ENCODE measurements around the gene RIC1.
"Not testable (repeated sequence)": the region's sequence is repeated elsewhere in the genome, so short reads cannot be mapped to it uniquely, and the experiment has no call there.

RIC1 gene, protein sequence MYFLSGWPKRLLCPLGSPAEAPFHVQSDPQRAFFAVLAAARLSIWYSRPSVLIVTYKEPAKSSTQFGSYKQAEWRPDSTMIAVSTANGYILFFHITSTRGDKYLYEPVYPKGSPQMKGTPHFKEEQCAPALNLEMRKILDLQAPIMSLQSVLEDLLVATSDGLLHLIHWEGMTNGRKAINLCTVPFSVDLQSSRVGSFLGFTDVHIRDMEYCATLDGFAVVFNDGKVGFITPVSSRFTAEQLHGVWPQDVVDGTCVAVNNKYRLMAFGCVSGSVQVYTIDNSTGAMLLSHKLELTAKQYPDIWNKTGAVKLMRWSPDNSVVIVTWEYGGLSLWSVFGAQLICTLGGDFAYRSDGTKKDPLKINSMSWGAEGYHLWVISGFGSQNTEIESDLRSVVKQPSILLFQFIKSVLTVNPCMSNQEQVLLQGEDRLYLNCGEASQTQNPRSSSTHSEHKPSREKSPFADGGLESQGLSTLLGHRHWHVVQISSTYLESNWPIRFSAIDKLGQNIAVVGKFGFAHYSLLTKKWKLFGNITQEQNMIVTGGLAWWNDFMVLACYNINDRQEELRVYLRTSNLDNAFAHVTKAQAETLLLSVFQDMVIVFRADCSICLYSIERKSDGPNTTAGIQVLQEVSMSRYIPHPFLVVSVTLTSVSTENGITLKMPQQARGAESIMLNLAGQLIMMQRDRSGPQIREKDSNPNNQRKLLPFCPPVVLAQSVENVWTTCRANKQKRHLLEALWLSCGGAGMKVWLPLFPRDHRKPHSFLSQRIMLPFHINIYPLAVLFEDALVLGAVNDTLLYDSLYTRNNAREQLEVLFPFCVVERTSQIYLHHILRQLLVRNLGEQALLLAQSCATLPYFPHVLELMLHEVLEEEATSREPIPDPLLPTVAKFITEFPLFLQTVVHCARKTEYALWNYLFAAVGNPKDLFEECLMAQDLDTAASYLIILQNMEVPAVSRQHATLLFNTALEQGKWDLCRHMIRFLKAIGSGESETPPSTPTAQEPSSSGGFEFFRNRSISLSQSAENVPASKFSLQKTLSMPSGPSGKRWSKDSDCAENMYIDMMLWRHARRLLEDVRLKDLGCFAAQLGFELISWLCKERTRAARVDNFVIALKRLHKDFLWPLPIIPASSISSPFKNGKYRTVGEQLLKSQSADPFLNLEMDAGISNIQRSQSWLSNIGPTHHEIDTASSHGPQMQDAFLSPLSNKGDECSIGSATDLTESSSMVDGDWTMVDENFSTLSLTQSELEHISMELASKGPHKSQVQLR (N-terminal part only)

DNA sequence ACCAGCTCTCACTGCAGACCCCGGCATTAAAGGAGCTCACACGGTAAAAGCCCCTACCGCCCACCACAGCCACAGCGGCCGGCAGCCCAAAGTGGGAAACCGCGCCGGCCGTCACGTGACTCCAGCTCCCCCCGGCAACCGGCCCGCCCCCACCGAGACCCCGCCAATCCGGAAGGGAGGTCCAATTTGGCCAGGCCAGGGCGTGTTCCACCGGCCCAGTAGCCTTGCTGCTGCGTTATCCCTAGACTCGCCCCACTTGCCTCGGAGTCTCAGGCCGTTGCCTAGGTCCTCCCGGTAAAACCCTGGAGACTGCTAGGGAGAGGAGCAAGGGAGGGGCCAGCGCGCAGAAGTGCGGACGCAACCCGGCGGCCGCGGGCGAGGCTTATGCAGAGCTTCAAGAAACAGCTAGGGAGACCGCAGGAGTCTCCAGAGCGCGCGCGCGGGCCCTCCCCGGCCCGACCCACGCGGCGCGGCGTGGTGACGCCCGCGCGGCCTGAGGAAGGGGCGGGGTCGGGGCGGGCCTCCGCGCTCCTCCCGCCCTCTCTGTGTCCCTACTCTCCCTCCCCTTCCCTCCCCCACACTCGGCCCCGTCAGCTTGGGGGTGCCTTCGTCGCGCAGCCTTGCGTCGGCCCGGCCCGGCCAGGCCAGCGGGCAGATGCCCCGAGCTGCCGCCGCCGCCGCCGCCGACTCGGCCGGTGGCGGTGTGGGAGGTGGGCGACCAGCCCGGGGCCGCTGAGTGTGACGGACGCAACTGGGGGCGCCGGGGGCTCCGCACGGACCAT, at the start of gene RIC1:
Gene RIC1, plus strand, starts transcription at position 578 of the 782 bp plus-strand sequence. Its CDS starts 203 bp downstream, at position 781.
- FAIRE-seq: peak; percentile 23

DNA sequence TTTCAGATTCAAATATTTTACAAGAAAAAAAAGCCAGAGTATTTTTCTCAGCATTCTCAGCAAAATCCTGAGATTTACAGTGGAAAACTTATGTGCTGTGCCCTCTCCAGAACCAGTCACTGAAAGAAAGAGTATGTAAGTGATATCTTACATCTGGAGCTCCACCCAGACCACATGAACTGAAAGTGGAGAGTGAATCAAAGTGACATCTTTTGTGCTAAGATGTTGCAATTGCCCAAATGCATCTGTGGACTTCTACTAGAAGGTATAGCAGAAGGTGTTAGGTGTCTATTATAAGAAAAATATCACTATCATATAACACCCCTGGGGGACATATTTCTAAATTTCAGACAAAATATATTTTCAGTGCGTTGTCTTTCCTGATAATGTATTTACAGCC, 49.0 kb upstream of the RIC1 start:
- FAIRE-seq: no peak

DNA sequence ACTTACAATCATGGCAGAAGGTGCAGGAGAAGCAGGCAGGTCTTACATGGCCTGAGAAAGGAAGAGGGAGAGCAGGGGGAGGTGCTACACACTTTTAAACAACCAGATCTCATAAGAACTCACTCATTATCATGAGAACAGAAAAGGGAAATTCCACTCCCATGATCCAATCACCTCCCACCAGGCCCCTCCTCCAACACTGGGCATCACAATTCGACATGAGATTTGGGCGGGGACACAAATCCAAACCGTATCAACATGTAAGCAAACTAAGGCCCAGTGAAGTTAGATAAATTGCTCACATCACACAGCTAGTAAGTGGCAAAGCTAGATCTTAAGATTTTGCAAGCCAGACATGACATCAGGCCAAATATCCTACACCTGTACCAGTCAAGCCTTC, 48.3 kb upstream of the RIC1 start:
- FAIRE-seq: no peak

DNA sequence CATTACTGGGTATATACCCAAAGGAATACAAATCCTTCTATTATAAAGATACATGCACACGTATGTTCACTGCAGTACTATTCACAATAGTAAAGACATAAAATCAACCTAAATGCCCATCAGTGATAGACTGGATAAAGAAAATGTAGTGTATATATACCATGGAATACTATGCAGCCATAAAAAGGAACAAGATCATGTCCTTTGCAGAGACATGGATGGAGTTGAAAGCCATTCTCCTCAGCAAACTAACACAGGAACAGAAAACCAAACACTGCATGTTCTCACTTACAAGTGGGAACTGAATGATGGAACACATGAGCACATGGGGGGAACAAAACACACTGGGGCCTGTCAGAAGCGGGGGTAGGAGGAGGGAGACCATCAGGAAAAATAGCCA, 47.2 kb upstream of the RIC1 start:
- not testable (repeated sequence) for FAIRE-seq

DNA sequence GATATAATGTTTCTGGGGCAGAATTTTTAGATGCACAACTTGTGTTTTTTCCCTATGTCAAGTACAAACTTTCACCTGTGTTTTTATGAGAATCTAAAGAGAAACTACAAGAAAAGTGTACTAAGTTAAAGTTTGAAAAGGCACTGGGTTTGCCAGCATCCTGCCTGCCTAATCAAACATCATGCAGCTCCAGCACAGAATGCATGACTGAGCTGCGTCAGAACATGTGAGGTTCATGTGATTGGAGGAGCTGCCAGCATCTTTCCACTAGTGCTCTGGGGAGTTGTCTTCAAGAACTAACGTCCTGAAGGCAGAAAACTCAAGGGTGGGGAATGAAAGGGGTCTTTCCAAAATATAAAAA, 46.1 kb upstream of the RIC1 start:
- FAIRE-seq: no peak

DNA sequence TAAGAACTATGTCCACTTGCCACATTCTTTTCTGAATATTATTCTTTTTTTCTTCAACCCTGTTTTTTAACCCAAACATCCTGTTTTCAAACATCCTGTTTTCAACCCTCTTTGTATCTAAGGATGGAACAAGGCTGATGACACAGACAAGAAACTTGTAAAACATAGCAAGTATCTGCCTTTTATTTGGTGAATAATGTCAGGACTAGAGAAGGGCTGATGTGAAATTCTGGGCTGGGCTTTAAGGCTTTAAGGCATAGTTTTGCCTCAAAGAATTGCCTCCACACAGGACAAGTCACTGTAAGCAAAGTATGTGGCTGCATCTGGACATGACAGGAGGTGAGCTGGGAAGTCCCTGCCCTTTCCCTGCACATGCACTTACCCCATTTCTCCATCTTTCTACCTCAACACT, 42.5 kb upstream of the RIC1 start:
- FAIRE-seq: no peak

DNA sequence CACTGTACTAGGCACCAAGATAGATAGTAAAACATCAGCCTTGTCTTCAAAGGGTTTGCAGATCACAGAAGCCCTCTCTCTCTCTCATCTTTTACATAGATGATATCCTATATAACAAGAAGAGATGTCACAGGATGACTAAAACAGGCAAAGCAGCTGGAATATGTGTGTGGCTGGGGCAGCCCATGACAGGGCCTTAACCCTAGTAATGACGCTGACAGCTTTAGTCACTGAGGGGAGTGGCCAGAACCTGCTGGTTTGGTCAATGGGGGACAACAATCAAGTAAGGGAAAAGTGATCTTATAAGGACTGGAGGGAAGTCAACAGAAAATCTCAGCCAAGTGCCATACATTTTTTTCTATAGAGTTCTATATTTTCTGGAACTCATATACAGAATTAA, 41.9 kb upstream of the RIC1 start:
- FAIRE-seq: no peak

DNA sequence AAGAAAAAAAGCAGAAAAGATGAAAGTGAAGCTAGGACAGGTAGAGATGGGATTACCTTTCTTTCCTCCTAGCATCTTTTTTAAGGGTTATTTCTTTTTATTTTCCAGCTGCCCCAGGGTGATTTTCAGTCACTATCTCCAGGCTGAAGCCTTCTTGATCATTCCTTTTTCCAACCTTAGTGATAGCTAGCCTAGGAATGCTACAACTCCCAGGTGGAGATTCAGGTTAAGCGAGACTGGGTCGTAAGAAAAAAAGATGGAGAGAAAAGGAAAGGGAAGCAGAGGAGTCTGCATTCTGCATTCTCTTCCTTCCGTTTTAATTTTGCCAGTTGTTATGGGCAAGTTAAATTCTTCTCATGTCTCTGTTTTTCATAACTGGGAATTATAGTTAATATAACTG, 36.7 kb upstream of the RIC1 start:
- no peak for FAIRE-seq

DNA sequence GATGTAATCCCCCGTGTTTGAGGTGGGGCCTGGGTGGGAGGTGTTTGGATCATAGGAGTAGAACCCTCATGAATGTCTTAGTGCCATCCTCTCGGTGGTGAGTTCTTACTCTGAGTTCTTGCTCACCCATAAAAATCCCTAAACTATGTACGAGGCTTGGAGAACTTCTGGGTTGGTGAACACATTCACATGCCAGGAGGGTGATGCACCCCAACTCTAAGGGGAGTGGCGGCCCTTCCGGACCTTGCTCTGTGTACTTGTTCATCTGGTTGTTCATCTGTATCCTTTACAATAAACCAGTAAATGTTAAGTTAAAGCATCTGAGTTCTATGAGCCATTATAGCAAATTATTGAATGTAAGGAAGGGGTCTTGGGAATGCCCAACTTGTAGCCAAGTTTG, 36.0 kb upstream of the RIC1 start:
- FAIRE-seq: no peak

DNA sequence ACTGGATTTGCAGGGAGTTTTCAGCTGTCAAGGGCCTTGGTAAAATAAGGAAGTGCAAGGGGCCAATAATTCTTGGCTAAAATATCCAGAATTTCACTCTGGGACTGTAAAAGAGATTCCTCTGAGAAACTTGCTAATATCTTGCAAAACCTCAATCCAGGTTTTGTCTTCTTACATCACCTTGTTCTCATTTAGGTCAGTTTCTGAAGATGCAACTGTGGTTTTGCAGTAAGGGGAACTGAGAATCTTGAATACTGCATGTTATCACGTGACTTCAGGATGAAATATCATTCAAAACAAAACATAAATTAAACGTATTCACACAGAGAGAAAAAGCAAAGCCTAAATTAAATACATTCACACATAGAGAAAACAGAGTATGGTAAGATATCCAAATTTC, 35.0 kb upstream of the RIC1 start:
- no peak for FAIRE-seq

DNA sequence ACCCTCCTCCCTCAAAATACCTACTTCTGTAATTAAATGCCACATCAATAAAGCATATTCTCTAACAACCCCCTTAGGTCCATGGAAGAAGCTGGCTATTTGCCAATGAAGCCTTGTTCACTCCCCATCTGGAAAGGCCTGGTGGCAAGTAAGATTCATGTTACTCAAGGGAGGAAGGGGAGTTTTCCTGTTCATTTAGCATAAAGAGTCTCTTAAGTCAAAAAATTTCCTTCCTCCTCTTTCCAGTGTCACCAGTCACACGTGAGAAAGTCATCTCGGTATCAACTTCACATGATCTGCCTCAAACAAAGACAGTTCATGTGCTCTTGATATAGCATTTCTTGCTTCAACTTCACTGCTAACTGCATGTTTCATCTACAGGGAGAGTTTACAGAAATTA, 32.7 kb upstream of the RIC1 start:
- no peak for FAIRE-seq

DNA sequence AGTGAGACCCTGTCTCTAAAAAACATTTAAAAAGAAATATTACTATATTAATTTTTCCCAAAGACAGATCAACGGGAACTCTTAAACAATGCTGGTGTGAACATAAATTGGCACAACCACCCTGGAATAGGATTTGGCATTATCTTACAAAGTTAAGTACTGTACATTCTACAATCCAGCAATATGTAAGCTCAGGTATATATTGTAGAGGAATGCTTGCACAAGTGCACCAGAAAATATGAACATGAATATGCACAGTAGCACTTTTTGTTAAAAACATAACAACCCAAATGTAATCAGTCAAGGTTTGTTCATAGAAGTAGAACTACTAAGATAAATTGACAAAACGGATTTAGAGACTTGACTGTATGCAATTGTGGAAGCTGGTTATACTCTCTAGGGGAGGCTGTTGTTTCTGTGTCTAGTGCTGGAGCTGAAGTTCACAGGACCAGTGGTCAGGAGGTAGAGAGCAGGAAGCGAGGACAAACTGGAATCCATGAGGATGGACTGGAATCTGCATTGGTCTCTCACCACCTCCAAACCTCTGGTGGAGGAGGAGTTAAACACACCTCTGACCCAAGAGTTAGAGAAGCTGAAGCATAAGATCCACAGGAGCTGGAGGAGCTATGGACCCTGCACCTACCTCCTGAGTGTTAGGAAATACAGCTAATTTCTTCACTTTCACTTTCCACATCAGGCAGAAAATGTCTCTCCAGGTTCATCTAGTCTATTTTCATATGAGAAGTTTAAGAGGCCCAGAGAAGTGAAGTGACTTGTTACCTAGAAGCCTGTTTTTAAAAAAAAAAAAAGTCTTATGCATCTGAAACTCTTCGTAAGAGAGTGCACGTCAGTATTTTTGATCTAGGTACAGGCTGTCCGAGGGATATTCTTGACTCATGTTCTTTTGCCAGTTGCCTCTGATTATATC, 20.3 kb upstream of the RIC1 start:
- FAIRE-seq: peak; percentile 70

DNA sequence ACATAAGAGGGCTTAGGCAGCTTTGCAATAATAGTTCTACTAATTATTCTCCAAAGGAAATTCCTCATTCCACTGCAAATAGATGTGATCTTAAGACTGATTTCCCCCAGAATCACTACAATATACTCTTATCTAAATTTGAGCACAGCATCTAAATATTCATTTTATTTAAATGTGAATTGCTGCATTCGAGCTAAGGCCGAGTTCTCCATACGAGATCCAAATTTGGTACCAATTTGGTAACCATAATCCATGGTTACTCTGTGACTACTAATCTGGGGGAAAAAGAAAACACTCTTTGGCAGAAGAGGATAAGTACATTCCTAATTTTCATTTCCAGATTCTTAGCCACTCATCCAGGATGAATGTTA, 19.7 kb upstream of the RIC1 start:
- FAIRE-seq: no peak

DNA sequence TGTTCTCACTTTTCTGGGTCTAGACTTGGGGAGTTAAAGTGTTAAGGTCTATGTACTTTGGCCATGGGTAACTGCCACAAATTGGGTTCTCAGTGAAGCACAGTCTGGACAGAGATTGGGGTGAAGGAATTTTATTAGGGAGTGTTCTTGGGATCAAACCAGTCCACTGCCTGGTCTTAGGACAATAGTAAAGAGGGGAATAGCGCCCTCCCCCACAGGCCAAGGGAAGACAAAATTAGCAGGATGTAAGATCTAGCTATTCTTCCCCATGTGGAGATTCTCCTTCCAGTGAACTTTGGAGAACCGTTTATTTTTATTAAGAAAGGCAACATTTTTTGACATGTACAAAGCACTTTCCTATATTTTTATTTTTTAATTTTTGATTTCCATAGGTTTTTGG, 18.4 kb upstream of the RIC1 start:
- FAIRE-seq: no peak

DNA sequence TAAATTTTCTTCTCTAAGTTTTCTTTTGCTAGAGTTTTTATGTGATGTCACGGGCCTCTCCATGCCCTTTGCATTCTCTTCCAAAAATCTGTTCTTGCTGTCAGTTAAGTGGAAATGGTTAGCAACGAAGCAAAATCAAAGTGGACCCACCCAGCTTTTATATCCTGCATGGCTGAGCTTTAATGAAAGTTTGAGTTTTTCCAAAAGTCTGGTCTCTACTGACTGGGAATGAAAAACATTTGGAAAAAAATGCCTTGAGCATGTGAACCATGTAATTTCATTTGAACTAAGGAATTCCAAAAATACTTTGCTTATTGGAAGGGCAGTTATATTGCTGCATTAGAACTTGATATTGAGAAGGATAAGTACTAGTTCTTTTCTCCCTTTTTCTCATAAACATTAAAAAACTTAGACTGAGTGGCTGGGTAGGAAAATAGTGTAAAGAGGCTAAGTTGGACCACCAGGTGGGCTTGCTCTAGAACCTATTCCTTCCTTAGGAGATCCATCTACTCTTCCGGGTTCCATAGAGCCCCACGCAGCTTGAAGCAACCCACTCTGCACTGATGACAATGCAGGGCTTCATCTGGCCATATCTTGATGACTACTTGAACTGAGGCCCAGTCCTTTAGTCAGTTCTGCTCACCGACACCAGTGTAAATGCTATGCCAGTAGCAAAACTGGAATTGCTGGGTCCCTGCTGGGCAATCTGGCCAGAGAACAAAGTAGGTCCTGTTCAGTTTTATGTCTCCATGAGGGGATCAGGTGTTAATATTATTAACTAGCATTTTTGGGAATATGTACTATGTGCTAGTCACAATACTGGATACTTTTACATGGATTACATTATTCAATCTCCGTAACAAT, 17.4 kb upstream of the RIC1 start:
- FAIRE-seq: no peak

DNA sequence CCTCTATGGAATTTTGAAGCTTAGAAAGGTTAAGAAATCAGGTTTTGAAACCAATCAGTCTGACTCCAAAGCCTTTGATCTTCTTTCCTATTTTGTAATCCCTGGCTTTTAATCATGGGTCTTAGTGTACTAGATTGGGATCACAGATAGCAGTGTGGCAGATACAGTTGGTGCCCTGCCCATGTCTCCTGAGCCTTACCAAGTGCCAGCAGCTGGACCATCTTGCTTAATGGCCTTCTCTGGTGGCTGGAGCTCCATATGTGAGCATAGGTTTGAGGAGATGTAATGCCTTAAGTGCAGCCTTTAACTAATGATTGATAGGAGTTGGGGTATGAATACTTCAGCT, 16.7 kb upstream of the RIC1 start:
- no peak for FAIRE-seq

DNA sequence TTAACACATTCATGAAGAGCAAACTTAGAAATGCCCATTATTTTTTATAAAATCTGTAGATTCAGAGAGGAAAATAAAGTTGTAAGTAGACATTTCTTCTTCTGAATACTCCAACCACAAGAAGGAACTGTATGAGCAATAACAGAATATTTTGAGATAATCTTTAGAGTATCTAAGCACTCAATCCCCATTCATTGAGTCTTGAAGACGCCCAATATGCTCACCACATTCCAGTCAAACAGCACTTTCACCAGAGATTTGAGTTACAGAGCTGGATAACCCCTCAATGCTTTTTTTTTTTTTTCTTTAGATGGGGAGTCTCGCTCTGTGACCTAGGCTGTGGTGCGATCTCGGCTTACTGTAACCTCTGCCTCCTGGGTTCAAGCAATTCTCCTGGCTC, 14.7 kb upstream of the RIC1 start:
- no peak for FAIRE-seq

DNA sequence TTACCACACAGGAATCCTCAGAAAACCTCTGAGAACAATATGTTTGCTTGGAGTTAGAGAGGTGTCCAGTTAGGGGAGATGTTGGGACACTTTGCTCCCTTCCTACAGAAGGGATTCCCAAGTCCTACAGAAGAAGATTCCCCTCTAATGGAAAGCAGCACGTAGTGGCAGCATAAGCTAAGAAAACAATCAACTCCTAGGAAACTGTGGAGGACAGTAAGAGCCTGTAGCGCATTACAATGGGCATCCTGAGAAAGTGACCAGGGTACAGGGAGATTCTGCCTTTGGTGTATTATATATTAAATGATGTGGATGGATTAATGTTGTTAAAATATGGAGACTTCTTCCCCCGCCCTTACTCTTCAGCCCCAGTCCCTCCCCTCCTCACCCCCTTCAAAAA, 13.9 kb upstream of the RIC1 start:
- FAIRE-seq: no peak

DNA sequence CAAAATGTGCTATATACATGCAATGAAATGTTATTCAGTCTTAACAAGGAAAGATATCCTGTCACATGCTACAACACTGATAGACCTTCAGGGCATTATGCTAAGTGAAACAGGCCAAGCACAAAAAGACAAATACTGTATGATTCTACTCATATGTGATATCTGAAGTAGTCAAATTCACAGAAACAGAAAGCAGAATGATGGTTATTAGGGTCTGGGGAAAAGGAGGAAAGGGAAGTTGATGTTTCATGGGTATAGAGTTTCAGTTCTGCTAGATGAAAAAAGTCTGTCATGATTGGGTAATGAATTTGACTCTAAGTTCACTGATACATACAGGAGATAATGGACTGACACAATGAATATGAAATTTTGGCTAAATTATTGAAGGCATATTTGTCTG, 11.2 kb upstream of the RIC1 start:
- no peak for FAIRE-seq

DNA sequence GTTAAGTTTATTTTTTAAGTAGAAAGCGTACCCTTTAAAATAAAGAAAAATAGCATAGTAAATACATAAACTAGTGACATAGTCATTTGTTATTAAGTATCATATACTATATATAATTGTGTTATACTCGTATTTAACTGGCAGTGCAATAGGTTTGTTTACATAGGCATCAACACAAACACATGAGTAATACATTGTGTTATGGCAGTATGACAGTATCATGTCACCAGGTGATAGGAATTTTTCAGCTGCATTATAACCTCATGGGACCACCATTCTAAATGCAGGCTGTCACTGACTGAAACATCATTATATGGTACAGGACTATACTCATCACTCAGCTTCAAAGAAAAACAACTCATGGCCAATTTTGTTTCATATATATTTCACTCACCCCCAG, 8.4 kb upstream of the RIC1 start:
- FAIRE-seq: peak; percentile 45

DNA sequence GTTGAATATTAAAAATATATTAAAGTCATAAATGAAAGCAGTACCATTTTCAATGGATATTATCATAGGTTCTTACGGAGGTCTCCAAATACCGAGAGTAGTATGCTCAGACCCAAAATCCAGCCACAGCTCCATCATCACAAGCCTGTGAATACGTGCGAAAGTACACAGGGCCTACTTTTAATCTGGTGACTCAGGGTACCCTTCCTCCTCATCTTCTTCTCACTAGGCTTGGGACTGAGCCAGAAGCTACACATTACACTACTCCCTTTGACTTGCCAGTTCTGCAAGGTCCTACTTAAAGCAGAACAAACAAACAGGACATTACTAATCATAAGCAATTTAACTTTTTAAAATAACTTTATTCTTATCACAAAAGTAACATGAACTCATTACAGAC, 7.6 kb upstream of the RIC1 start:
- FAIRE-seq: no peak
